Measurements from ENCODE around the gene DNAAF8. TPM values are rescaled to one million over a fixed set of nuclear protein-coding genes. Genes with fewer than 3 reads are reported as not detected.

The DNAAF8 gene
- total RNA-seq, 1 donor from 2014 or later: 0.96 TPM

GRCh38 chr16:4776141-4776705 is 41.9 kb downstream of the DNAAF8 start:
- H3K4me1 Mint-ChIP-seq: no peaks in the 10 kb centered on the region
- no peak overlapping the region for H3K4me3 Mint-ChIP-seq
- H3K27ac Mint-ChIP-seq (ENCODE audit: unreplicated experiment): no peak overlapping the region
- DNase-seq (ENCODE audit: low read depth, low spot score): no peak
- no peaks in the 10 kb centered on the region for H3K36me3 Mint-ChIP-seq (ENCODE audit: low read depth)
- no peak for TF ChIP-seq CTCF (conservative IDR thresholded peaks at IDR 0.05)
- H3K9me3 Mint-ChIP-seq: no peaks in the 10 kb centered on the region
- H3K27me3 Mint-ChIP-seq (ENCODE audit: low read depth): no peaks in the 10 kb centered on the region

GRCh38 chr16:4777339-4778049 is 43.2 kb downstream of the DNAAF8 start:
- no peak for TF ChIP-seq CTCF (conservative IDR thresholded peaks at IDR 0.05)
- Mint-ChIP-seq H3K27me3 (ENCODE audit: low read depth) (no peaks in the 10 kb centered on the region), H3K4me1 (no peaks in the 10 kb centered on the region), H3K9me3 (no peaks in the 10 kb centered on the region), H3K36me3 (ENCODE audit: low read depth) (no peaks in the 10 kb centered on the region), H3K4me3 (no peak overlapping the region), H3K27ac (ENCODE audit: unreplicated experiment) (no peak overlapping the region)
- no peak for DNase-seq (ENCODE audit: low read depth, low spot score)

- Mint-ChIP-seq H3K9me3 (no peaks in the 10 kb centered on the region), H3K27ac (ENCODE audit: unreplicated experiment) (no peak overlapping the region), H3K4me3 (no peak overlapping the region), H3K27me3 (ENCODE audit: low read depth) (no peaks in the 10 kb centered on the region), H3K4me1 (no peaks in the 10 kb centered on the region), H3K36me3 (ENCODE audit: low read depth) (no peaks in the 10 kb centered on the region)
- TF ChIP-seq CTCF (conservative IDR thresholded peaks at IDR 0.05): no peak
- DNase-seq (ENCODE audit: low read depth, low spot score): no peak
These were observed 43.7 kb downstream of the DNAAF8 start for GRCh38 chr16:4778050-4778392.

GRCh38 chr16:4780235-4780634 is 45.9 kb downstream of the DNAAF8 start:
- Mint-ChIP-seq H3K36me3 (ENCODE audit: low read depth) (no peaks in the 10 kb centered on the region), H3K9me3 (no peaks in the 10 kb centered on the region), H3K27ac (ENCODE audit: unreplicated experiment) (no peak overlapping the region), H3K4me3 (no peak overlapping the region), H3K27me3 (ENCODE audit: low read depth) (no peaks in the 10 kb centered on the region), H3K4me1 (no peaks in the 10 kb centered on the region)
- DNase-seq (ENCODE audit: low read depth, low spot score): no peak
- no peak for TF ChIP-seq CTCF (conservative IDR thresholded peaks at IDR 0.05)

- Mint-ChIP-seq H3K9me3 (no peaks in the 10 kb centered on the region), H3K27ac (ENCODE audit: unreplicated experiment) (no peak overlapping the region), H3K36me3 (ENCODE audit: low read depth) (no peaks in the 10 kb centered on the region), H3K4me1 (no peaks in the 10 kb centered on the region), H3K4me3 (no peak overlapping the region), H3K27me3 (ENCODE audit: low read depth) (no peaks in the 10 kb centered on the region)
- DNase-seq (ENCODE audit: low read depth, low spot score): no peak
- no peak for TF ChIP-seq CTCF (conservative IDR thresholded peaks at IDR 0.05)
These were observed 49.1 kb downstream of the DNAAF8 start for GRCh38 chr16:4783251-4783950.

Data from neural crest cell (in vitro differentiated cells).